ENCODE results near the gene CLHC1.
"Not testable (repeated sequence)": the region's sequence is repeated elsewhere in the genome, so short reads cannot be mapped to it uniquely, and the experiment has no call there.

CLHC1 gene

DNA sequence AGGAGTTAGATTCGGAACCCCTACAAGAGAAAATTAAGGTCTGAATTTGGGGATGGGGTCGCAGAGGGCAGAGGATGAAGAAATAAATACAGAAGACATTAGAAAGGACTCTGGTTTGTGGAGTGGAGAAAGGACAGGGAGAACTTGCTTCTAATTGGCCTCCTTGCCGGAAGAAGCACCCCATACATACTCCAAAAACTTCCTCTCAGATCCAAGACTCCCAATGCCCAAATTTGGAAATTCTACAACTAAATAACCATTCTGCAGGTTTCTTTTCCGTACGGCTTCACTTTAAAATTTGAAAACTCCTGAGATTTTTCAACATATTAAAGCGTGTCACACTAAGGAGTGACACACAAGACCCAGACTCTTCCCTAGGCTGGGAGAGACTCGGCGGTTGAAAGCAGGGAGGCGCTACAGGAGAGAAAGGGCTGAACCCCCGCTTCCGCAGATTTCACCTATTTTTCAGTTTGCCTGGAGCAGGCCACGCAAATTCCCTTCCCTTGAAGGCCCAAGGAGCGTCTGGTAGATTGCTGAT lies 478 bp downstream of the CLHC1 start:
- peak; percentile 24 for DNase-seq

DNA sequence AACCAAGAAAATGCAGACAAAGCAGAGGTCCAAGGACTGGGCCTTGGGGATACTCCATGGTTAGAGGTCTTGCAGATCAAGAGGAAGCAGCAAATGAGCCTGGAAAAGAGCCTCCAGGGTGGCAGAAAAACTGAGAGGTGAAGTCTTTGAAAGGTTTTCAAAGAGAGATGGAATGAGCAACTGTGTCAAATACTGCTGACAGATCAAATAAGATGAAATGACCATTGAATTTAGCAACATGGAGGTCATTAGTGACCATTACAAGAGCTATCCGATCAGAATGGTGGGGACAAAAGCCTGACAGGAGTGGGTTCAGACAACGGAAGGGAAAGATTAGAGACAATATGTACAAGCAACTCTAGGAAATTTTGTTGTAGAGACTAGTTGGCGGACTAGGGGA lies 1.5 kb downstream of the CLHC1 start:
- no peak for DNase-seq

DNA sequence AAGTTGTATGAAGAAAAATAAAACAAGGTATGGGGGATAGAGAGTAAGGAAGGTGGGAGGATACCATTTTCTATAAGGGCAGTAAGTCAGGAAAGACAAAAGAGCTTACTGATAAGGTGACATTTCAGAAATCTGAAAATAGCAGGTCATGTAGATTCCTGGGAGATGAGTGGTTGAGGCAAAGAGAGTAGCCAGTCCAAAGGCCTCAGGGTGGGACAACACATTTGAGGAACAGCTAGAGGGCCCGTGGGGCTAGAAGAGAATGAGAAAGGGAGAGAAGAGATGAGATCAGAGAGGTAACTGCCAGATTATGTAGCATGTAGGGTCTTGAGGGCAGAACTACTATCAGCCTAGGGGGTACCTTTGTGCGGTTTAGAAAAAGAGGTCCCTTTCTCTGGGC lies 2.9 kb downstream of the CLHC1 start:
- DNase-seq: no peak

DNA sequence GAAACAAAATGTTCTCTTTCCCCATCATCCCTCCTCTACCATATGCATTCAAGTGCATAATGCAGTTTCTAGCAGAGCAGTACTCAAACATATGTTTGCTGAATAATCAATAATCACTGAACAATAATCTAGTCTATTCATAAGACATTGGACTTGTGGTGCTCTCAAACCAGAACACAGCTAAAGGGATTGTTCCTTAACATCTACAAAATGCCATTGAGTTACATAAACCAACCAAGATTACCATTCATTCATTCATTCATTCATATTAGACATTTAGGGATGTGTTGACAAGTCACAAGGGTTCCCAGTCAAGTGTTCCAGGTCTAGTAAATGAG lies 3.9 kb downstream of the CLHC1 start:
- no peak for DNase-seq

DNA sequence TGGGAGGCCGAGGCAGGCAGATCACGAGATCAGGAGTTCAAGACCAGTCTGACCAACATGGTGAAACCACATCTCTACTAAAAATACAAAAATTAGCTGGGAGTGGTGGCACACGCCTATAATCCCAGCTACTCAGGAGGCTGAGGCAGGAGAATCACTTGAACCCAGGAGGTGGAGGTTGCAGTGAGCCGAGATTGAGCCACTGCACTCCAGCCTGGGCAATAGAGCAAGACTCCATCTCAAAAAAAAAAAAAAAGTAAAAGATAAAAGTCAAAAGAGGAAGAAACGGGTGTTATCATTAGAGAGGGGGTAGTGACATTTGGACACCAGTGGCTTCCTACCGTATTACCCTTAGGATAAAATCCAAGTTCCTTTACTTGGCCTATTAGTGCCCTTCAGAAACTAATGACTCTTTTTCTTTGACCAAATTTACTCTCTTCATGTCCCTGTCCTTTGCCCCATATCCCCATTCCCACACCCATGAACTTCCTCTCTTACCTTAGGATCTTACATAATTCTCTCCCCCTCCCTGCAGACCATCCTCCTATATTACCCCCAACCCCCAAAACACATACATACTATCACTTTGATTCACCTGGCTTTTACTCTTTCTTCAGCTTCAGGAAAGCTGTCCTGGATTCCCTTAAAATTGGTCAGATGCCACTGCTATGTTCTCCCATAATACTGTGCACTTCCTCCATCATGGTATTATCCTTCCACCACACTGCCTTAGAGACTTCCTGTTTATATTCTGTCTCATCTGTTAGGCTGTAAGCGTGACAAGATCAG lies 4.5 kb downstream of the CLHC1 start:
- DNase-seq: peak; percentile 84

DNA sequence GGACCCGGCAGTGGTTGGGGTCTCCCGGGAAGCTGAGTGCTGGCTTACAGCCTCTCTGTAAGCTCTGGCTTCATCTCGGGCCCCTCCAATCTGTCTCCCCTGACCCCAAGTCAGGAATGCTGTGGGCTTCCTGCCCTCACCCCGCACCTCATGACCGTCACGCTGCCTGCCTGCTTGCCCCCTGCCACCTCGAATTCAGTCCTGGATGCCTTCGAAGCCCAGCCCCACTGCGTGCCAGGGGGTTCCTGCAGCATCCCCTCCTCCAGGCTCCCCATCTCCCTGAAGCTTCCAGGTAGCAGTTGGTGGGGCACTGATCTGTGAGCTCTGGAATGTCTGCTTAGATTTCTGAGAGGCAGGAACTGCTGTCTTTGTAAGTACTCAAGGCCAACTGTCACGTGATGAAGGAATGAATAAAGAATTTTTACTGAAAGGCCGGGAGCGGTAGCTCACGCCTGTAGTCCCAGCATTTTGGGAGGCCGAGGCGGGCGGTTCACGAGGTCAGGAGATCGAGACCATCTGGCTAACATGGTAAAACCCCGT lies 6.5 kb downstream of the CLHC1 start:
- DNase-seq: no peak

DNA sequence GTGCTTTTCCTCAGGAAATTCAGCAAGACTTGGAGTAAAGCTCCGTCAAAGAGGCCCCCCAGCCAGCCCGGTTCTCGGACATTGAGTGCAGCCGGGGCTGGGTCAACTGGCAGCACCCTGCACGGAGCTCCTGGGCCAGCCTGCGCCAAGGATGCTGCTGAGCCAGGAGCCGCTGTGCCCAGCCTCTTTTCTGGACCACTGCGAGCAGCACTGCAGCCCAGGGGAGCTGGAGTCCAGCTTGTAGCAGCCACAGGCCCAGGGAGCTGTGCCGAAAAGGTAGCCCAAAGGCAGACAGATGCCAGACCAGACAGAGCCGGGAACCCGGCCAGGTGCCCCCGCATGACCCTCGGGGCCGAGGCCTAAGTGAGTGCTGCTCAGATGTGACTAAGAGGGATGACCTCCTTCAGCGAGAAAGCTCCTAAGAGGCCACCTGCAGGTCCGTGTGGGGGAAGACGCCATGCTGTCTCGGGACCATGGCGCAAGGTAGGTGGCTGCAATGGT lies 7.3 kb downstream of the CLHC1 start:
- no peak for DNase-seq

DNA sequence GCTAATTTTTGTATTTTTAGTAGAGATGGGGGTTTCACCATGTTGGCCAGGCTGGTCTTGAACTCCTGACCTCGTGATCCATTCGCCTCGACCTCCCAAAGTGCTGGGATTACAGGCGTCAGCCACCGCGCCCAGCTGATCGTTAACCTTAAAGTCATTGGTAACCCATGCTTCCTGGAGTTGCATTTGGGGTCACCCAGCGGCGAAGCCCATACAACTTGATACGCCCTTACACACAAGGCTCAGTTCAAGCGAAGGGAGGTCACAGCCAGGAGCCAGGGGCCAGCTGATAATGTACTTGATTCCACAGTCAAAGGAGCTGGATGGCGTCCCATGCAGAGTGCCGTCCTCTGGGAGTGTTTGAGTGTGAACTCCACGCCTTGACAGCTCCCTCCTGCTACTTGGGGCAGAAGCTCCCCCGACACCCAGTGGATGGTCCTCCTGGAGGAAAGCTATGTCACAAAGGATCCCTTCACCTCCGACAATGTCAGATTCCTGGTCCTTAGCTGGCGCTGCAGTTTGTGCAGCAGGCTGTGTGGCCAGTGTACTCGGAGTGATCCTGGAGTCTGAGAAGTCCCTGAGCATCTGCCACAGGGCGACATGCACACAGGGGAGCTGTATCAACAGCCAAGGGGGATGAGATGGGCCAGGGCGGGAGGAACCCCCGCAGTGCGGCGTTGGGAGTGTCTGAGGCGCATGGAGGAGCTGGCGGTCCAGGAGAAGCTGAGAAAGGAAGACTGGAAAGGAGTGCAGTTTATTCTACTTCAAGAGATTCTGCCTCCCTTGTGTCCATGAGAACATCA lies 7.9 kb downstream of the CLHC1 start:
- DNase-seq: no peak

DNA sequence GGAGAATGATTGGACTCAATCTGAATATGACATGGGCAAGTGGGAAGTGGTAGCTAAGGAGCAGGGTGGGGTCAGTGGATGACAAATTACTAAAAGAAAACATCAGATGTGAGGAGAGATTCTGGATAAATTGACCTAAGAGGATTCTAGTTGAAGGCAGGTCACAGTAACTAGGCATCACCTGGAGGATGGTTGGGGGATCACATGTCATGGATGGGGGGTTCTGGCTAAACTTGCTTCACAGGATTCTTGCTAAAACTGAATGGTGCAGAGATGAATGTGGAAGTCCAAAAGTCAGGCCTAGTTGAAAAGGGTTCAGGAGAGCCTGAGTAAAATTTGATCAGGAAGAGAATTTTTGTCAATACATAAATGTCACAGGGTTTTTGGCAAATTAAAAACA lies 18.3 kb downstream of the CLHC1 start:
- DNase-seq: no peak

DNA sequence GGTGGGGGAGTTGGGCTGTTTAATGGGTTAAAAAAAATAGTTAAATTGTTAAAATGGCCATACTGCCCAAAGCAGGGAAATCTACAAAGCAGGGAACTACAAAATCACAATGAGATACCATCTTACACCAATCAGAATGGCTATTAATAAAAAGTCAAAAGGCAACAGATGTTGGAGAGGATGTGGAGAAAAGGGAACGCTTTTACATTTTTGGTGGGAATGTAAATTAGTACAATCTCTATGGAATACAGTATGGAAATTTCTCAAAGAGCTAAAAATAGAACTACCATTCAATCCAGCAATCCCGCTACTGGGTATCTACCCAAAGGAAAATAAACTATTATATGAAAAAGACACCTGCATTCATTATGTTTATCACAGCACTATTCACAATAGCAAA lies 27.1 kb downstream of the CLHC1 start:
- DNase-seq: no peak

DNA sequence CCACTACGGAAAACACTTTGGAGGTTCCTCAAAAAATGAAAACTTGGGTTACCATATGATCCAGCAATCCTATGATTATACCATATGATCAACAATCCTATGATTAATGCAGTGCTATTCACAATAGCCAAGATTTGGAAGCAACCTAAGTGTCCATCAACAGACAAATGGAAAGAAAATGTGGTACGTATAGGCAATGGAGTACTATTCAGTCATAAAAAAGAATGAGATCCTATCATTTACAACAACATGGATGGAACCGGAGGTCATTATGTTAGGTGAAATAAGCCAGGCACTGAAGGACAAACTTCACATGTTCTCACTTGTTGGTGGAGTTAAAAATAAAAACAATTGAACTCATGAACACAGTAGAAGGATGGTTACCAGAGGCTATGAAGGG lies 27.6 kb downstream of the CLHC1 start:
- DNase-seq: no peak

DNA sequence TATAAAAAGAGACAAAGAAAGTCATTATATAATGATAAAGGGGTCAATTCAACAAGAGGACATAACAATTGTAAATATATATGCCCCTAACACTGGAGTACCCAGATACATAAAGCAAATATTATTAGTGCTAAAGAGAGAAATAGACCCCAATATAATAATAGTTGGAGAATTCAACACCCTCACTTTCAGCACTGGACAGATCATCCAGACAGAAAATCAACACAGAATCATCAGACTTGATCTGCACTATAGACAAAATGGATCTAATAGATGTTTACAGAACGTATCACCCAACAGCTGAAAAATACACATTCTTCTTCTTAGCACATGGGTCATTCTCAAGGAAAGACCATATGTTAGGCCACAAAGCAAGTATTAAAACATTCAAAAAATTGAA lies 31.7 kb downstream of the CLHC1 start:
- no peak for DNase-seq

DNA sequence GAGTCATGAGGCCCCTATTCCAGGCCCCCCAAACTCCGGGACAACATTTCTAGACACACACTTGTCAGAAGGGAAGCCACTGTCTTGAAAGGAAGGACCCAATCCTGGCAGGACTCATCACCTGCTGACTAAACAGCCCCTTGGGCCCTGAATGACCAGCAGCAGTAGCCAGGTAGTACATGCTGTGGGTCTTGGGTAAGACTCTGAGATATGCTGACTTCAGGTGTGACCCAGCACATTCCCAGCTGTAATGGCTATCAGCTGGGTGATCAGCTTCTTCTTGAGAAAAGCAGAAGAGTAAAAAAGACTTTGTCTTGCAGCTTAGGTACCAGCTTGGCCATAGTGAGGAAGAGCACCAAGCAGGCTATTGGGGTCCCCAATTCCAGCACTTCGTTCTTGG lies 35.6 kb downstream of the CLHC1 start:
- no peak for DNase-seq

DNA sequence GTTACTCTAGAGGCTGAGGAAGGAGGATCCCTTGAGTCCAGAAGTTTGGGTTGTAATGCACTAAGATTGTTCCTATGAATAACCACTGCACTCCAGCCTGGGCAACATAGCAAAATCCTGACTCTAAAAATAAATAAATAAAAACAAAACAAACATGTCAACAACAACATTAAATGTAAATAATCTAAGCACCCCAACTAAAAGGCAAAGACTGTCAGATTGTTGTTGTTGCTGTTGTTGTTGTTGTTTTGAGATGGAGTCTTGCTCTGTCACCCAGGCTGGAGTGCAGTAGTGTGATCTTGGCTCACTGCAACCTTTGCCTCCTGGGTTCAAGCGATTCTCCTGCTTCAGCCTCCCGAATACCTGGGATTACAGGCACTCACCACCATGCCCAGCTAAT lies 40.2 kb downstream of the CLHC1 start:
- DNase-seq: not testable (repeated sequence)

DNA sequence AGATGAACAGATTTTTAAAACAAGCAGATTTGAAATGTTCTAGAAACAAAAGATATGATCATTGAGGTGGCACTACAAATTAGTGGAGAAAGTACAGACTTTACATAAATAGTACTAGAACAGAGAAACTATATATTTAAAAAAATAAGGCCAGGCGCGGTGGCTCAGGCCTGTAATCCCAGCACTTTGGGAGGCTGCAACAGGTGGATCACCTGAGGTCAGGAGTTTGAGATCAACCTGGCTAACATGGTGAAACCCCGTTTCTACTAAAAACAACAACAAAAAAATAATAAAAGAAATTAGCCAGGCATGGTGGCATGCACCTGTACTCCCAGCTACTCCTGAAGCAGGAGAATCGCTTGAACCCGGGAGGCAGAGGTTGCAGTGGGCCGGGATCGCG lies 45.3 kb downstream of the CLHC1 start:
- DNase-seq: not testable (repeated sequence)

DNA sequence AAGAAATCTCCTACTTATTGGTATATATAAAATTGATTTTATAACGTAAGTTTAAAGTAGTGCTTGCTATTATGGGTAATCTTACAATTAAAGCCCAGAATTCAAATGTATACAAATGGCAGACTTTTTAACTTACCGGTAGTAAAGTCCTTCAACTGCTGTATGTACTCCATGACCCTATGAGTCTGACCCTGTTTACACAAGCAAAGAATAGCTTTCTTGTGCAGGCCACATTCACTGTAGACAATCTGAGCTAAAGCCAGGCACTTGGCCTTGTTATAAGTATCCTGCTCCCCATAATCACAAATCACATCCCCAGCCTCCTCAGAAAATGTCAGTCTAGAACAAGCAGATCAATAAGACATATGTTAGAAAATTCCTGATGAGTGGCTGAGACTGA lies 51.7 kb downstream of the CLHC1 start:
- no peak for DNase-seq

DNA sequence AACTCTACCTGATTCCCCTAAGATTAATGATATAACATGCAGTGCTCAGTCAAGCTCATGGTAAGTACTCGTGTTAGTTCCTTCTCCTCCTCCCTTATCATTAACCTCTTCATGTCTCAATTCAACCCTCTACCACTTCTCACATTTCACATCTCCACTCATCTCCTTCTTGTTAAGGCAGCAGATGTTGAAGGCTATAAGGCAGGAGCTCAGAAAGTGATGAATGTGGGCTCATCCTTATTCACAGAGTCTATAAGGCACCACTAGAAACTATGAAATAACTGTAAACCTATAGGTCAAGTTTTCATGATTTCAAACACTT lies 56.0 kb downstream of the CLHC1 start:
- DNase-seq: no peak

DNA sequence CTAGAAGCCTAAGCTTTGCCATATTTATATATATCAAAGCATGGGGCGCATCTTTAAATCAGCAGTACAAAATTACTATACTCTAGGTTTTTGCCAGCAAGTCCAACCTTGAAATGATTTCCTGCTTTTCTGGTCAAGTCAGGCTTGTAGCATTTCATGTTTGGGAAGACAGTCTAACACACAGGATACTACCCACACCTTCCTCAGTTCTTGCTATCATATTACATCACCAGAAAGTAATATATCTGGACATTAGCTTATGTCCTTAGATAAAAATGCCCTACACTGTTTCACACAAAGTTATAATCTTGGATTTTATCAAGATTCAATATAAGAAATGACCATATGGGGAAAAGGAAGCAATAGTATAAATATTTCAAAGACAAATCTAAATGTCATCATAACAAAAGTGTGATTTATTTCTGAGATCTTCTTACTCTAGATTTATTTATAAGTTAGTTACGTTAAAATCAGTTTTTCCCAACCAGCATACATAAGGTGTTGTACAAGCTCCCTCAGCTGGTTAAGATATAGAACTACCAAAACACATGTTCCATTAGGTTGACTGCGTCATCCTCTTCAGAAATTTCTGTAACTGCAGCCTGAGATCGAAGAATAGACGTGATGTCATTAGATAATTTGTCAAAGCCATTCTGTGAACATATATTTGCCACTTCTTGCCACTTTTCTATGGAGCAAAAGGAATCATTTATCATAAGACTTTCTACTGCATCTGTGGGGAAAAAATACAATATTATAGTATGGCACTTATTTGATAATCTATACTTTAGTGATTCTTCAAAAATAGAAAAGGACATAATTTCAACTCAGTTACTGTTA lies 56.6 kb downstream of the CLHC1 start:
- peak; percentile 44 for DNase-seq

DNA sequence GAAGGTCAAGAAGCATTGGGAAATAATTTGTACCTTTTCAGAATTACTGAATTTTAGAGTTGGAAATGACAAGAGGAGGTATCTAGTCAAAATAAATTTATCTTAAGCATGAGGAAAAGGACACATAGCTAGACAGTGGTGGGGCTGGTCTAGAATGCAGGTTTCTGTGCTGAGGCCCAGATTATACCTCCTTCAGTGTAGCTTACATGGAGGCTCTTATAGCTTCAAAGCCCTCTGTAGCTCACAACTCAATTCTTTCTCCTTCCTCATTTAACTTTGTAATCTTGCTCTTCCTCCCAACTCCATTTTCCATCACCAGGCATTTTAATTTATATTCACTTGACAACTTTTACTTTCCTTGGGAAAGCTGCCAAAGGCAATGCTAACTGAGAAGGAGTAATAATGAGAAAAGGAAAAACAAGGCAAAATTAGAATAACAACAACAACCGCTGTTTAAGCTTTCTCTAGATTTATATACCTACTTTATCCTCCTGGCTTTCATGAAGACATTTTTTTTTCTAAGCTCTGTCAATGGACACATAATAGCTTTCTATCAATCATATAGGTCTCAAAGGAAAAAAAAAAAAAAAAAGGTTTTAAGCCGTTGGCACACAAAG lies 58.5 kb downstream of the CLHC1 start:
- no peak for DNase-seq

DNA sequence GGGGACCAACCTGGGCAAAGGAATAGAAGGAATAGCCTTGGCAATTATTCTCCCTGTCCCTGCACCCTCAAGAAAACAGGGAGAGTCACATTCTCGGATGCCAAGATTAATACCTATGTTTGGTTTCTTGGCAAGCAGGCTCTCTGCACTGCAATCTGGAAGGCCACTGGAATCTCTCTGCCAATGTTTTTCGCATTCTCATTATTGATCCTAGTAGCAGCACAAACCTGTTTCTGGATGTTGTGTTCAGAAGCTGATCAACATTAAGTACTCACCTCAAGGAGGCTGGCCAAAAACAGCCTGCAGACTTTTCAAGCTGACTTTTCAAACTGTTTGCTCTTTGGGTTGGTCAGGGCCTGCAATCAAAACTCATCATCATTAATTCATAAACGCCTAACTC lies 62.2 kb downstream of the CLHC1 start:
- DNase-seq: no peak

DNA sequence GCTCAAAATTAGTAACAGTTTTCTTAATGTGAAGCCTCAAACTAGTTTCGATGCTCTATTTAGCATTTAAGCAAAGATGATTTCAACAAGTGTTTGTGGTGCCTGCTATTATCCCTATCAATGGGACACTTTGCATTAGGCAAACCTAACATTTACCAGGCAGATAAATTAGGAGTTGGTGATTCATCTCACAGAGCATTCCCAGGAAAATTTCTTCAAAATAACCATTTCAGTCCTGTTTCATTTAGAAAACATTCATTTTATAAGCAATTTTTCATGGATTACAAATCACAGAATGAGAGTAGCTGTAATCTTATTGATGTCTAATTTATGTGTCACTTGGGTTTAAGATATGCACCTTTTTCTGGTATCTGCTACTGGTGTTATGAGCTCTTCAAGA lies 62.7 kb downstream of the CLHC1 start:
- DNase-seq: no peak
